Type B pancreatic cell (in vitro differentiated cells): ENCODE results near the gene WRNIP1. TPM values are rescaled to one million over a fixed set of nuclear protein-coding genes. Genes with fewer than 3 reads are reported as not detected.

Experiments used
- DNase-seq: peaks from one replicate; pipeline ENCODE4 v3.0.0; 2021; ENCODE audit warnings: mixed read lengths; ENCODE audit not compliant: unreplicated experiment; ENCODE audit errors: extremely low spot score
- H3K27ac Mint-ChIP-seq: 2 replicates; pipeline ENCODE4 v1.8.0; 2021; ENCODE audit warnings: mild to moderate bottlenecking, mixed read lengths
- H3K27me3 Mint-ChIP-seq: 2 replicates; pipeline ENCODE4 v1.8.0; 2021; ENCODE audit warnings: mixed read lengths
- H3K36me3 Mint-ChIP-seq: 2 replicates; pipeline ENCODE4 v1.8.0; 2021; ENCODE audit warnings: mixed read lengths
- H3K4me1 Mint-ChIP-seq: one replicate; pipeline ENCODE4 v1.8.0; 2021; ENCODE audit warnings: mixed read lengths; ENCODE audit not compliant: unreplicated experiment
- H3K4me3 Mint-ChIP-seq: 2 replicates; pipeline ENCODE4 v1.8.0; 2021; ENCODE audit warnings: mild to moderate bottlenecking, mixed read lengths
- H3K9me3 Mint-ChIP-seq: 2 replicates; pipeline ENCODE4 v1.8.0; 2021; ENCODE audit warnings: mixed read lengths
- CTCF ChIP-seq: fragments of 200-600 bp; sonication (generic); conservative IDR thresholded peaks from 2 replicates; pipeline ENCODE4 v1.5.0; 2021; ENCODE audit warnings: antibody characterized with exemption, mild to moderate bottlenecking
- long read RNA-seq: library from polyadenylated mRNA; unstranded; transcript quantifications from one replicate; pipeline ENCODE4 v2.0.0, GENCODE V29; 2020
- total RNA-seq: library from RNA; stranded (reverse); gene quantifications from 2 replicates; pipeline ENCODE4 v1.2.1, GENCODE V29; 2021; ENCODE audit warnings: low replicate concordance

WRNIP1 gene
- 37.6 and 41.2 TPM in 2 replicates for total RNA-seq
- long read RNA-seq, partial matches to known transcripts: 1 of 6 reads
- long read RNA-seq, other reads (novel, unspliced or antisense): 1 of 6 reads

- H3K27ac Mint-ChIP-seq: peak within 1 kb of the TSS; percentile 95
- DNase-seq: peak; percentile 98
- peaks cover 37% of the 10 kb centered on the region for H3K4me1 Mint-ChIP-seq
- H3K4me3 Mint-ChIP-seq: peak within 1 kb of the TSS; percentile 91
- H3K27me3 Mint-ChIP-seq: no peaks in the 10 kb centered on the region
- peaks cover 8% of the 10 kb centered on the region for H3K36me3 Mint-ChIP-seq
- peak; percentile 75 for TF ChIP-seq CTCF
- no peaks in the 10 kb centered on the region for H3K9me3 Mint-ChIP-seq
Observed at GRCh38 chr6:2765166-2765895, at the start of gene WRNIP1. Gene WRNIP1, plus strand, starts transcription at chr6:2765393. Its CDS starts 230 bp downstream, at chr6:2765623.

DNA sequence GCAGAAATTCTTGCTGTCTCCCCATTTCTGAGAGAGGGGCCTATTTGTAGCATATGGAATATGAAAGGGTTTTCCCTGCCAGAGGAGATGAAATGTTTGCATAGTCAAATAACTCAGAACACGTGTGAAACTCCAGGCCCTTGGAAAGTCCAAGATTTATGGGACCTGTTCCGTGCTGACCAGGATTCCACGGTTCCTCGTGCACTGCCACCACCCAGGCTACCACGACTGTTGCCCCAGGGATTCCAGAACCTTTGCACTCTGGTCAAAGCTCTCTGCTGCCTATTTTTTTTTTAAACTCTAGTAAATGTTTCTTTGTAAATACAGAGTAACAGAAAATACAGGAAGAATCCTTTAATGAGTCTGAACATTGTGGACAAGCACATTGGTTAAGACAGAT, 49.5 kb upstream of the WRNIP1 start:
- no peaks in the 10 kb centered on the region for H3K4me1 Mint-ChIP-seq
- H3K36me3 Mint-ChIP-seq: no peaks in the 10 kb centered on the region
- peaks cover 3% of the 10 kb centered on the region for H3K9me3 Mint-ChIP-seq
- H3K27me3 Mint-ChIP-seq: no peaks in the 10 kb centered on the region
- TF ChIP-seq CTCF: no peak
- H3K4me3 Mint-ChIP-seq: no peak overlapping the region
- H3K27ac Mint-ChIP-seq: no peak overlapping the region
- DNase-seq: no peak

GRCh38 chr6:2716936-2717700, 48.1 kb upstream of the WRNIP1 start:
- no peaks in the 10 kb centered on the region for H3K9me3 Mint-ChIP-seq
- no peak overlapping the region for H3K27ac Mint-ChIP-seq
- H3K36me3 Mint-ChIP-seq: peaks cover 5% of the 10 kb centered on the region
- no peak for DNase-seq
- no peak overlapping the region for H3K4me3 Mint-ChIP-seq
- no peaks in the 10 kb centered on the region for H3K27me3 Mint-ChIP-seq
- TF ChIP-seq CTCF: no peak
- H3K4me1 Mint-ChIP-seq: no peaks in the 10 kb centered on the region

DNA sequence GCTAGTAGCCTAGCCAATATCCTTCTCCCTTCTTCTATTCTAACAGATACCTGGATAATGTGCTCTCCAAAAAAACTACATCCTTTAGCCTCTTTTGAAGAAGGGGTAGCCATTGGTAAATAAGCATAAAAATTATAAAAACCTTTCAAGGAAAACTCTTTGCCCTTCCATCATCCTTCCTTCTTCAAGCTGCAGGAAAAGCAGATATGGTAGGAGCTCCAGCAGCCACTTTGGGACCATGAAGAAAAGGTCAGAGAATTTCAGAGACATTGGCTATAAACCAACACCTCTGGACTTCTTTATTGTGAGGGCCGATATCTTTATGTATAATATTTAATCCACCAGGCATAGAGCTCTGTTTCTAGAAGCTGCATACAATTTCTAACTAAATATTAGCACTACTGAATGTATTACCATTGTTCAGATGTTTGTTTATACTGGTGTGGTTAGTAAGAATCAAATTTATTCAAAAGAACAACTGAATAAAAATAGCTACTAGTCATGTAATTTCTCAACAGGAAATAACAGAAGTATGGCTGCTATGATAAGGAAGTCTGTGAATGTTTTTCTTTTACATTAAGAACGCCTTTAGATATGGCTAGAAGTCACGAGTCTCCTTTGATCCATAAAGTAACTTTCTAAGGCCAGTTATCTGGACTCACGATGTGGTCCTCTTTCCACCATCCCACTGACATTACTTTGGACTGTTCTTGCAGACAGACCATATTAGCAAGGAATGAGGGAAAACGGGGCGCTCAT, 46.7 kb upstream of the WRNIP1 start:
- Mint-ChIP-seq H3K4me3 (no peak overlapping the region), H3K9me3 (no peaks in the 10 kb centered on the region), H3K36me3 (peaks cover 5% of the 10 kb centered on the region), H3K4me1 (no peaks in the 10 kb centered on the region), H3K27me3 (no peaks in the 10 kb centered on the region), H3K27ac (no peak overlapping the region)
- no peak for DNase-seq
- TF ChIP-seq CTCF: no peak

- Mint-ChIP-seq H3K36me3 (peaks cover 5% of the 10 kb centered on the region), H3K9me3 (no peaks in the 10 kb centered on the region), H3K27me3 (no peaks in the 10 kb centered on the region), H3K4me3 (no peak overlapping the region), H3K4me1 (no peaks in the 10 kb centered on the region), H3K27ac (no peak overlapping the region)
- no peak for TF ChIP-seq CTCF
- no peak for DNase-seq
Observed at GRCh38 chr6:2719093-2719455, 46.1 kb upstream of the WRNIP1 start.
